GM23248 (cell line): ENCODE results near the gene KRT36.

Experiments used
- EZH2 ChIP-seq: fragments of 200-600 bp; sonication (generic); IDR thresholded peaks from 2 replicates; pipeline ENCODE4 v1.6.1; 2018; ENCODE audit warnings: antibody characterized with exemption, mild to moderate bottlenecking; ENCODE audit not compliant: insufficient read depth, poor library complexity, severe bottlenecking
- EZH2phosphoT487 ChIP-seq: fragments of 200-600 bp; sonication (generic); IDR thresholded peaks from 2 replicates; pipeline ENCODE4 v1.6.1; 2018; ENCODE audit warnings: antibody characterized with exemption, moderate library complexity, mild to moderate bottlenecking, low read depth; ENCODE audit not compliant: insufficient read depth

DNA sequence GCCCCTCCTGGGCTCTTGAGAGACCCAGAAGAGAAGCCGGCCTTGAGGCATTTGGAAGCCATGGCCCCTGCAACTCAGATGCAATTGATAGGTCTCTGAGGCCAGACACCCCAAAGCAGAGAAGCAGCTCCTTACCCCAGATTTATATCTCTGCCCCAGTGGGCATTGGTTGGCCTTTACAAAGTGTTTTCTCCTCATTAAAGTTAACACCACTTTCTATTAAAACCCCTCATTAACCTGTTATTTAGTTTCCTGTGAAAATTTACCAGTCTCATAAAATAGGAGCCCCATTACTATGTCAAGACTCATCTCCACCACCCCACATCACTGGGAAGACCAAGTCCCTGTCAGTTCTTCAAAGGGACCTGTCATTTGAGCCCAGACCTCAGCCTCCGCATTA lies 8.7 kb downstream of the KRT36 start, which contains the start of gene KRT35:
- TF ChIP-seq EZH2 (no peak), EZH2phosphoT487 (no peak)
